Neutrophil (primary cell): ENCODE measurements around the gene DMWD.

ENCODE experiments used
- H3K27ac ChIP-seq: fragments of 200-600 bp; sonication (generic); 2 replicates; pipeline ENCODE4 v1.5.1; 2016; ENCODE audit warnings: mild to moderate bottlenecking, moderate library complexity
- H3K27me3 ChIP-seq: fragments of 200-600 bp; sonication (generic); 2 replicates; pipeline ENCODE4 v1.6.0; 2016; ENCODE audit warnings: mild to moderate bottlenecking
- H3K36me3 ChIP-seq: fragments of 200-600 bp; sonication (generic); 2 replicates; pipeline ENCODE4 v1.5.1; 2017
- H3K4me1 ChIP-seq, 2 experiments: fragments of 200-600 bp in 1 of 2; sonication (generic) in 1 of 2; 1 replicate in 1 of 2; 2 replicates in 1 of 2; pipeline versions ENCODE4 v1.5.1 to v1.6.1; 2013 to 2016; ENCODE audit warnings: low read depth in 1 of 2, low read length in 1 of 2, mild to moderate bottlenecking in 1 of 2, moderate library complexity in 1 of 2; ENCODE audit not compliant: control insufficient read depth in 1 of 2, insufficient read depth in 1 of 2
- H3K4me3 ChIP-seq, 2 experiments: fragments of 200-600 bp in 1 of 2; sonication (generic) in 1 of 2; 1 replicate in 1 of 2; 2 replicates in 1 of 2; pipeline ENCODE4 v1.5.1; 2013 to 2016; ENCODE audit warnings: low read depth in 1 of 2, low read length in 1 of 2, mild to moderate bottlenecking in 1 of 2, moderate library complexity in 1 of 2
- H3K9me3 ChIP-seq: fragments of 200-600 bp; sonication (generic); 2 replicates; pipeline ENCODE4 v1.5.1; 2016
- CTCF ChIP-seq: fragments of 200-600 bp; sonication (generic); IDR thresholded peaks from 2 replicates; pipeline ENCODE4 v1.5.1; 2016; ENCODE audit warnings: antibody characterized with exemption

Gene DMWD

GRCh38 chr19:45767410-45767880 lies 25.2 kb downstream of the DMWD start:
- Histone ChIP-seq H3K4me3 (no peak overlapping the region), H3K4me1 (peaks cover 29 to 34% of the 10 kb centered on the region in 2 experiments), H3K36me3 (no peaks in the 10 kb centered on the region), H3K9me3 (no peaks in the 10 kb centered on the region), H3K27ac (no peak overlapping the region), H3K27me3 (peaks cover 100% of the 10 kb centered on the region)
- TF ChIP-seq CTCF = no peak

GRCh38 chr19:45766869-45767346 lies 25.7 kb downstream of the DMWD start:
- Histone ChIP-seq H3K27me3 (peaks cover 100% of the 10 kb centered on the region), H3K36me3 (no peaks in the 10 kb centered on the region), H3K4me1 (peaks cover 29 to 34% of the 10 kb centered on the region in 2 experiments), H3K9me3 (no peaks in the 10 kb centered on the region), H3K27ac (no peak overlapping the region), H3K4me3 (no peak overlapping the region)
- no peak for TF ChIP-seq CTCF

- Histone ChIP-seq H3K4me3 (no peak overlapping the region), H3K4me1 (peaks cover 29 to 34% of the 10 kb centered on the region in 2 experiments), H3K36me3 (no peaks in the 10 kb centered on the region), H3K27me3 (peaks cover 100% of the 10 kb centered on the region), H3K9me3 (no peaks in the 10 kb centered on the region), H3K27ac (no peak overlapping the region)
- TF ChIP-seq CTCF = no peak
These were observed 26.3 kb downstream of the DMWD start for GRCh38 chr19:45766296-45766868.

- no peak for TF ChIP-seq CTCF
- Histone ChIP-seq H3K27me3 (peaks cover 100% of the 10 kb centered on the region), H3K4me3 (no peak overlapping the region), H3K36me3 (no peaks in the 10 kb centered on the region), H3K4me1 (peaks cover 29 to 34% of the 10 kb centered on the region in 2 experiments), H3K9me3 (no peaks in the 10 kb centered on the region), H3K27ac (no peak overlapping the region)
These were observed 26.8 kb downstream of the DMWD start for GRCh38 chr19:45765702-45766295.

- no peak for TF ChIP-seq CTCF
- Histone ChIP-seq H3K9me3 (no peaks in the 10 kb centered on the region), H3K27me3 (peaks cover 100% of the 10 kb centered on the region), H3K27ac (no peak overlapping the region), H3K4me1 (peaks cover 23 to 27% of the 10 kb centered on the region in 2 experiments), H3K4me3 (no peak overlapping the region), H3K36me3 (no peaks in the 10 kb centered on the region)
These were observed 27.5 kb downstream of the DMWD start for GRCh38 chr19:45764945-45765701.
